ENCODE results near the gene PNPO. TPM values are rescaled to one million over a fixed set of nuclear protein-coding genes. Genes with fewer than 3 reads are reported as not detected.

Gene PNPO
- total and polyA plus RNA-seq, 2 of the 13 experiments (the other 11 are each of a cell fraction or from before 2014, with no cell fraction given): 47.9 to 63.3 TPM

- TF ChIP-seq FOSL1 (CRISPR knock-in tag; IDR thresholded peaks at IDR 0.05; ENCODE audit: borderline replicate concordance) (no peak), SIN3A (IDR thresholded peaks at IDR 0.05; ENCODE audit: borderline replicate concordance, low read depth, low read length) (peak; percentile 92), ZNF180 (CRISPR knock-in tag; IDR thresholded peaks at IDR 0.05; ENCODE audit: borderline replicate concordance, low read depth) (peak; percentile 15; the same call in 1 of the 2 replicates), DNMT3B (CRISPR knock-in tag; conservative IDR thresholded peaks at IDR 0.05) (peak; percentile 96), ZSCAN9 (CRISPR knock-in tag; IDR thresholded peaks at IDR 0.05; ENCODE audit: borderline replicate concordance) (peak; percentile 93), RORA (CRISPR knock-in tag; IDR thresholded peaks at IDR 0.05) (no peak), ELF4 (CRISPR knock-in tag; IDR thresholded peaks at IDR 0.05; ENCODE audit: borderline replicate concordance) (peak; percentile 99), MEIS2 (CRISPR knock-in tag; IDR thresholded peaks at IDR 0.05) (no peak; the same call in 1 of the 2 replicates), RFX5 (IDR thresholded peaks at IDR 0.05; ENCODE audit: low read depth, low read length) (peak; percentile 69), PHF20 (CRISPR knock-in tag; IDR thresholded peaks at IDR 0.05) (peak; percentile 91), TBP (CRISPR knock-in tag; IDR thresholded peaks at IDR 0.05) (no peak), ZNF142 (CRISPR knock-in tag; IDR thresholded peaks at IDR 0.05) (no peak; the same call in none of the 2 replicates)
- TF ChIP-seq, protein P1, sequence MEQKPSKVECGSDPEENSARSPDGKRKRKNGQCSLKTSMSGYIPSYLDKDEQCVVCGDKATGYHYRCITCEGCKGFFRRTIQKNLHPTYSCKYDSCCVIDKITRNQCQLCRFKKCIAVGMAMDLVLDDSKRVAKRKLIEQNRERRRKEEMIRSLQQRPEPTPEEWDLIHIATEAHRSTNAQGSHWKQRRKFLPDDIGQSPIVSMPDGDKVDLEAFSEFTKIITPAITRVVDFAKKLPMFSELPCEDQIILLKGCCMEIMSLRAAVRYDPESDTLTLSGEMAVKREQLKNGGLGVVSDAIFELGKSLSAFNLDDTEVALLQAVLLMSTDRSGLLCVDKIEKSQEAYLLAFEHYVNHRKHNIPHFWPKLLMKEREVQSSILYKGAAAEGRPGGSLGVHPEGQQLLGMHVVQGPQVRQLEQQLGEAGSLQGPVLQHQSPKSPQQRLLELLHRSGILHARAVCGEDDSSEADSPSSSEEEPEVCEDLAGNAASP (CRISPR knock-in tag; IDR thresholded peaks at IDR 0.05; ENCODE audit: borderline replicate concordance): peak; percentile 72
- TF ChIP-seq, protein P2, sequence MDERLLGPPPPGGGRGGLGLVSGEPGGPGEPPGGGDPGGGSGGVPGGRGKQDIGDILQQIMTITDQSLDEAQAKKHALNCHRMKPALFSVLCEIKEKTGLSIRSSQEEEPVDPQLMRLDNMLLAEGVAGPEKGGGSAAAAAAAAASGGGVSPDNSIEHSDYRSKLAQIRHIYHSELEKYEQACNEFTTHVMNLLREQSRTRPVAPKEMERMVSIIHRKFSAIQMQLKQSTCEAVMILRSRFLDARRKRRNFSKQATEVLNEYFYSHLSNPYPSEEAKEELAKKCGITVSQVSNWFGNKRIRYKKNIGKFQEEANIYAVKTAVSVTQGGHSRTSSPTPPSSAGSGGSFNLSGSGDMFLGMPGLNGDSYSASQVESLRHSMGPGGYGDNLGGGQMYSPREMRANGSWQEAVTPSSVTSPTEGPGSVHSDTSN (CRISPR knock-in tag; IDR thresholded peaks at IDR 0.05): peak; percentile 39; the same call in 1 of the 2 replicates
- TF ChIP-seq, protein P3, sequence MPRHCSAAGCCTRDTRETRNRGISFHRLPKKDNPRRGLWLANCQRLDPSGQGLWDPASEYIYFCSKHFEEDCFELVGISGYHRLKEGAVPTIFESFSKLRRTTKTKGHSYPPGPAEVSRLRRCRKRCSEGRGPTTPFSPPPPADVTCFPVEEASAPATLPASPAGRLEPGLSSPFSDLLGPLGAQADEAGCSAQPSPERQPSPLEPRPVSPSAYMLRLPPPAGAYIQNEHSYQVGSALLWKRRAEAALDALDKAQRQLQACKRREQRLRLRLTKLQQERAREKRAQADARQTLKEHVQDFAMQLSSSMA (CRISPR knock-in tag; IDR thresholded peaks at IDR 0.05): no peak; the same call in 1 of the 2 replicates
- TF ChIP-seq, protein P4, sequence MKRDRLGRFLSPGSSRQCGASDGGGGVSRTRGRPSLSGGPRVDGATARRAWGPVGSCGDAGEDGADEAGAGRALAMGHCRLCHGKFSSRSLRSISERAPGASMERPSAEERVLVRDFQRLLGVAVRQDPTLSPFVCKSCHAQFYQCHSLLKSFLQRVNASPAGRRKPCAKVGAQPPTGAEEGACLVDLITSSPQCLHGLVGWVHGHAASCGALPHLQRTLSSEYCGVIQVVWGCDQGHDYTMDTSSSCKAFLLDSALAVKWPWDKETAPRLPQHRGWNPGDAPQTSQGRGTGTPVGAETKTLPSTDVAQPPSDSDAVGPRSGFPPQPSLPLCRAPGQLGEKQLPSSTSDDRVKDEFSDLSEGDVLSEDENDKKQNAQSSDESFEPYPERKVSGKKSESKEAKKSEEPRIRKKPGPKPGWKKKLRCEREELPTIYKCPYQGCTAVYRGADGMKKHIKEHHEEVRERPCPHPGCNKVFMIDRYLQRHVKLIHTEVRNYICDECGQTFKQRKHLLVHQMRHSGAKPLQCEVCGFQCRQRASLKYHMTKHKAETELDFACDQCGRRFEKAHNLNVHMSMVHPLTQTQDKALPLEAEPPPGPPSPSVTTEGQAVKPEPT (CRISPR knock-in tag; IDR thresholded peaks at IDR 0.05; ENCODE audit: low read depth): peak; percentile 94
- TF ChIP-seq, protein P5, sequence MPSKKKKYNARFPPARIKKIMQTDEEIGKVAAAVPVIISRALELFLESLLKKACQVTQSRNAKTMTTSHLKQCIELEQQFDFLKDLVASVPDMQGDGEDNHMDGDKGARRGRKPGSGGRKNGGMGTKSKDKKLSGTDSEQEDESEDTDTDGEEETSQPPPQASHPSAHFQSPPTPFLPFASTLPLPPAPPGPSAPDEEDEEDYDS (CRISPR knock-in tag; IDR thresholded peaks at IDR 0.05): peak; percentile 91
Observed at GRCh38 chr17:47970725-47971499, 29.5 kb downstream of the PNPO start, which contains the start of gene CDK5RAP3 (continued).
